Measurements from ENCODE around the gene CHRNA1. TPM values are rescaled to one million over a fixed set of nuclear protein-coding genes. Genes with fewer than 3 reads are reported as not detected.

Gene CHRNA1
- total RNA-seq, 2 experiments from 2014 or later: not detected

GRCh38 chr2:174729797-174730697 lies 34.2 kb downstream of the CHRNA1 start:
- no peak overlapping the region for H3K27ac ChIP-seq (ENCODE audit: low read depth, low read length, poor library complexity, severe bottlenecking)
- H3K9me2 ChIP-seq (ENCODE audit: insufficient read depth, low read length): no peaks in the 10 kb centered on the region
- CTCF ChIA-PET (ENCODE audit: unreplicated experiment): no interaction called here
- H3K79me2 ChIP-seq (ENCODE audit: insufficient read depth, low read depth, low read length): no peaks in the 10 kb centered on the region
- no peak overlapping the region for H3K4me2 ChIP-seq (ENCODE audit: low read length)
- no peaks in the 10 kb centered on the region for H3K4me1 ChIP-seq (ENCODE audit: insufficient read depth, low read length, poor library complexity, severe bottlenecking)
- BruUV-seq (replicated peaks): no TSS peak
- intact Hi-C loops (cut with micrococcal nuclease; ENCODE audit: unreplicated experiment): no loop called here
- H3K4me3 ChIP-seq (ENCODE audit: low read depth, low read length, poor library complexity, severe bottlenecking): no peak overlapping the region
- no peaks in the 10 kb centered on the region for H3K9me3 ChIP-seq (ENCODE audit: low read length)
- no peak for DNase-seq (ENCODE audit: low spot score)
- H3K36me3 ChIP-seq (ENCODE audit: insufficient read depth, low read length): no peaks in the 10 kb centered on the region
- POLR2A ChIA-PET: no interaction called here
- H2AFZ ChIP-seq (ENCODE audit: low read length): no peak overlapping the region
- no peaks in the 10 kb centered on the region for H4K20me1 ChIP-seq (ENCODE audit: insufficient read depth, low read length)
- TF ChIP-seq CTCF (conservative IDR thresholded peaks at IDR 0.05; ENCODE audit: low read length) (no peak), EZH2phosphoT487 (IDR thresholded peaks at IDR 0.05; ENCODE audit: borderline replicate concordance, low read depth, low read length) (no peak)

GRCh38 chr2:174728096-174728495 lies 36.2 kb downstream of the CHRNA1 start:
- no peaks in the 10 kb centered on the region for H3K4me1 ChIP-seq (ENCODE audit: insufficient read depth, low read length, poor library complexity, severe bottlenecking)
- no peak overlapping the region for H2AFZ ChIP-seq (ENCODE audit: low read length)
- no peaks in the 10 kb centered on the region for H3K79me2 ChIP-seq (ENCODE audit: insufficient read depth, low read depth, low read length)
- intact Hi-C loops (cut with micrococcal nuclease; ENCODE audit: unreplicated experiment): no loop called here
- BruUV-seq (replicated peaks): no TSS peak
- DNase-seq (ENCODE audit: low spot score): no peak
- TF ChIP-seq EZH2phosphoT487 (IDR thresholded peaks at IDR 0.05; ENCODE audit: borderline replicate concordance, low read depth, low read length) (no peak), CTCF (conservative IDR thresholded peaks at IDR 0.05; ENCODE audit: low read length) (no peak)
- no peak overlapping the region for H3K4me2 ChIP-seq (ENCODE audit: low read length)
- H3K9me3 ChIP-seq (ENCODE audit: low read length): no peaks in the 10 kb centered on the region
- H3K9me2 ChIP-seq (ENCODE audit: insufficient read depth, low read length): no peaks in the 10 kb centered on the region
- H4K20me1 ChIP-seq (ENCODE audit: insufficient read depth, low read length): no peaks in the 10 kb centered on the region
- ChIA-PET POLR2A (interaction anchor here (0.5 kb wide), 1 partner anchor 284 kb away, joined by 3 read pairs; no protein-coding TSS in a partner anchor), CTCF (ENCODE audit: unreplicated experiment) (no interaction called here)
- no peak overlapping the region for H3K4me3 ChIP-seq (ENCODE audit: low read depth, low read length, poor library complexity, severe bottlenecking)
- H3K27ac ChIP-seq (ENCODE audit: low read depth, low read length, poor library complexity, severe bottlenecking): no peak overlapping the region
- no peaks in the 10 kb centered on the region for H3K36me3 ChIP-seq (ENCODE audit: insufficient read depth, low read length)

GRCh38 chr2:174726212-174726611 lies 38.1 kb downstream of the CHRNA1 start:
- H3K4me2 ChIP-seq (ENCODE audit: low read length): no peak overlapping the region
- no peaks in the 10 kb centered on the region for H3K79me2 ChIP-seq (ENCODE audit: insufficient read depth, low read depth, low read length)
- no peaks in the 10 kb centered on the region for H3K36me3 ChIP-seq (ENCODE audit: insufficient read depth, low read length)
- no peak for DNase-seq (ENCODE audit: low spot score)
- ChIA-PET POLR2A (interaction anchor here (0.6 kb wide), 1 partner anchor 82 kb away, joined by 4 read pairs; no protein-coding TSS in a partner anchor), CTCF (ENCODE audit: unreplicated experiment) (no interaction called here)
- no peak overlapping the region for H3K4me3 ChIP-seq (ENCODE audit: low read depth, low read length, poor library complexity, severe bottlenecking)
- intact Hi-C loops (cut with micrococcal nuclease; ENCODE audit: unreplicated experiment): no loop called here
- no peaks in the 10 kb centered on the region for H3K9me3 ChIP-seq (ENCODE audit: low read length)
- no peak overlapping the region for H3K27ac ChIP-seq (ENCODE audit: low read depth, low read length, poor library complexity, severe bottlenecking)
- H3K4me1 ChIP-seq (ENCODE audit: insufficient read depth, low read length, poor library complexity, severe bottlenecking): no peaks in the 10 kb centered on the region
- no TSS peak for BruUV-seq (replicated peaks)
- H3K9me2 ChIP-seq (ENCODE audit: insufficient read depth, low read length): no peaks in the 10 kb centered on the region
- H4K20me1 ChIP-seq (ENCODE audit: insufficient read depth, low read length): no peaks in the 10 kb centered on the region
- H2AFZ ChIP-seq (ENCODE audit: low read length): no peak overlapping the region
- TF ChIP-seq CTCF (conservative IDR thresholded peaks at IDR 0.05; ENCODE audit: low read length) (no peak), EZH2phosphoT487 (IDR thresholded peaks at IDR 0.05; ENCODE audit: borderline replicate concordance, low read depth, low read length) (no peak)
